Endothelial cell of umbilical vein (primary cell): ENCODE measurements around the gene SERPINB5.

Experiments used
- CTCF ChIP-seq, 2 donors: IDR thresholded peaks; 1 replicate in 1 of 2; 2 replicates in 1 of 2; pipeline ENCODE4 v1.5.1; 2011; ENCODE audit warnings: low read length in 2 of 2, mild to moderate bottlenecking in 2 of 2, moderate library complexity in 2 of 2, control low read depth in 1 of 2, inconsistent platforms in 1 of 2, low read depth in 1 of 2; ENCODE audit not compliant: insufficient read depth in 1 of 2; ENCODE audit errors: extremely low read depth in 1 of 2
- MAX ChIP-seq: IDR thresholded peaks from 2 replicates; pipeline ENCODE4 v1.6.1; 2011; ENCODE audit not compliant: insufficient read depth, insufficient read length
- MYC ChIP-seq: IDR thresholded peaks from one replicate; pipeline ENCODE4 v1.6.1; 2011; ENCODE audit warnings: mild to moderate bottlenecking, low read depth, low read length

- TF ChIP-seq MAX (no peak), CTCF (IDR thresholded peaks at IDR 0.05; ENCODE audit: extremely low read depth in 1 of 2, insufficient read depth in 1 of 2, low read depth in 1 of 2, low read length in 2 of 2) (no peak), MYC (no peak)
These were observed 46.9 kb downstream of the SERPINB5 start for GRCh38 chr18:63523660-63524059.
